ENCODE results near the gene TSSK2.

Gene TSSK2

GRCh38 chr22:19125011-19125410 is 6.1 kb upstream of the TSSK2 start:
- DNase-seq (ENCODE audit: low read depth) = no peak

DNA sequence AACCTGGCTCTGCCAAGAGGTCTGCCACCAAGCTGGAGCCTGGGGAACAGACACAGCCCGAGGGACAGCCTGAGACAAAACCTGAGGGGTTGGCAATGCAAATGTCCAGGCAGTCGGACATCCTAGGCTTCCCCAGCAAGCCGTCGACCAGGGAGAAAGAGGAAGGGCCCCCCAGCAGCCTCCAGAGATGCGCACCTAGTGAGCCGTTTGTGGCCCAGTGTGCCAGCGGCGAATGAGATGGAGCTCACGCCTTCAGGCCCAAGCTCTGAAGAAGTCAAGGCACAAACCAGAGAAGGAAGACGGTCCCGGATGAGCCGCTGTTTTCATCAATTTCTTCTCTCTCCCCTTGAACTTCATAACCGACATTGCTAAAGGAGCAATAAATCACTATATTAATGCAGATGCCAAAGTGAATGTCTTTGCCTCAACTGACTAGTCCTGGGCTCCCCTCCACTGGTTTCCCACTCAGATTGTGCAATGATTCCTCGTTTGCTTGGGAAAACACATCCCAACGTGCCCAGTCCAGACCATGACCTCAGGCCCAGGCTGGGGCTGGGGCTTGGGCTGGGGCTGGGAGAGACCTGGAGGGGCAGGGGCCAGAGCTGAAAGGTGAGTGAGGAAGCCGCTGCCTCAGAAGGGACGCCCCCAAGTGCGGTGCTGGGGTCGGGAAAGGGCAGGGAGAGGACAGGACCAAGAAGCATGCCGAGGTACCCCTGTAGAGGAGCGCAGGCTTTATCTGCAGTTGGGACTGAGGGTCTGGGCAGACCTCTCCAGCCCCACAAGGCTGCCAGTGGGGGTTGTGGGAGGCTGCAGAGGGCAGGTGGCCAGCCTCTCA is 5.4 kb upstream of the TSSK2 start:
- DNase-seq (ENCODE audit: low read depth) = no peak

- DNase-seq (ENCODE audit: low read depth) = no peak
Observed at GRCh38 chr22:19126309-19127273, 4.5 kb upstream of the TSSK2 start.

- DNase-seq (ENCODE audit: low read depth) = no peak
Observed at GRCh38 chr22:19127329-19128008, 3.6 kb upstream of the TSSK2 start.

GRCh38 chr22:19128009-19128401 is 3.1 kb upstream of the TSSK2 start:
- no peak for DNase-seq (ENCODE audit: low read depth)

DNA sequence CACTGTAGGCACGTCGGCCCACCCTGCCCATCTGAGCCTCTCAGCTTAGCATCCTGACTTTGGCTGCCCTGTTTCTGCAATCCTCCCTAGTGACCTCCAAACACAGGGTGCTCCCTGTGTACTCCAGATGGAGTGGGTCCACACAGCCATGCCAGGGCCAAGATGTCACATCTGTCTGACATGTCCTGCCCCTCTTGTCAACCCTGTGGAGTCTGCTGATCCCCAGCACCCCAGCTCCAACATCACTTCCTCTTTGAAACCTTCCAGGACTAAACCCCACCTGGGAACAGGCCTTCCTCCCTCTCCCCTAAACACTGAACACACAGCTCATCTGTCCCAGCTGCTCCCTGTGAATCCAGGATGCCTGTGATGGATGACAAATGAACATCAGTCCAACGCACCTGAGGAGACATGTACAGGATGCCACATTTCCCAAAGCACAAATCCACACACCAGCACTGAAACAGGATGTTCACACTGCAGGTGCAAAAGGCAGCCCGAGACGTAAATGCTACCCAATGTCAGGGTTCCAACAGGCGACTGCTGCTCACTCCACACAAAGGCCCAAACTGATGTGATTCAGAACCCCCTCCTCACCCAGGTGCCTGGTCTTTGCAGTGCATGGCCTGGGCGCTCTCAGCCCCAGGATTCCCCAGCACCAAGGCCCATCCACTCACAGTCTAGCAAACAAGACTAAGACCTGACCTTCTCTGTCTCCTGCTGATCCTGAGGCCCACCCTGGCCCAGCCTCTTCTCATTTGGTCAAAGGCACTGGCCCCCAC is 2.0 kb upstream of the TSSK2 start:
- DNase-seq (ENCODE audit: low read depth) = no peak

DNA sequence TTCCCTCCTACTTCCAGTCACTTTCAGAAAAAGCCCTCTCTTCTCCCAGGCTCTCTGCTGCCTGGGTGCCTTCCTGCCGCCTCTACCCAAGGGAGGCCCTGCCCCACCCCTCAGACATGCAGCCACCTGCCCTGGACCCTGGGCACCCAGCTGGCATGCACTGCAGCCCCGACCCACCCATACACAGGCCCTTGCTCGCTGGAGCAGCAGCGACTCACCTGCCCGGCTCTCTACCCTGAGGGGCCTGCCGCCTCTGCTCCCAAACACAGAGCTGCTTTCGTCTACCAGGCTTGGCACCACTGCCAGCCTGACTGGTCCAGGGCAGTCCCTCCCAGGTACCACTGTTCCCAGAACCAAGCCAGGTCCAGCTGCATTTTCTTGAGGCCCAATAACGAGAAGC is 1.2 kb upstream of the TSSK2 start:
- no peak for DNase-seq (ENCODE audit: low read depth)

DNA sequence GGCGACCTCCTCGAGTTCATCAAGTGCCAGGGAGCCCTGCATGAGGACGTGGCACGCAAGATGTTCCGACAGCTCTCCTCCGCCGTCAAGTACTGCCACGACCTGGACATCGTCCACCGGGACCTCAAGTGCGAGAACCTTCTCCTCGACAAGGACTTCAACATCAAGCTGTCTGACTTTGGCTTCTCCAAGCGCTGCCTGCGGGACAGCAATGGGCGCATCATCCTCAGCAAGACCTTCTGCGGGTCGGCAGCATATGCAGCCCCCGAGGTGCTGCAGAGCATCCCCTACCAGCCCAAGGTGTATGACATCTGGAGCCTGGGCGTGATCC is 542 bp downstream of the TSSK2 start:
- DNase-seq (ENCODE audit: low read depth) = no peak

GRCh38 chr22:19132153-19132552 is 1.0 kb downstream of the TSSK2 start:
- DNase-seq (ENCODE audit: low read depth) = no peak

GRCh38 chr22:19132693-19133400 is 1.7 kb downstream of the TSSK2 start:
- no peak for DNase-seq (ENCODE audit: low read depth)

GRCh38 chr22:19133561-19133960 is 2.5 kb downstream of the TSSK2 start:
- DNase-seq (ENCODE audit: low read depth) = no peak

GRCh38 chr22:19134176-19134831 is 3.2 kb downstream of the TSSK2 start:
- no peak for DNase-seq (ENCODE audit: low read depth)

- no peak for DNase-seq (ENCODE audit: low read depth)
Observed at GRCh38 chr22:19134874-19135273, 3.8 kb downstream of the TSSK2 start.

DNA sequence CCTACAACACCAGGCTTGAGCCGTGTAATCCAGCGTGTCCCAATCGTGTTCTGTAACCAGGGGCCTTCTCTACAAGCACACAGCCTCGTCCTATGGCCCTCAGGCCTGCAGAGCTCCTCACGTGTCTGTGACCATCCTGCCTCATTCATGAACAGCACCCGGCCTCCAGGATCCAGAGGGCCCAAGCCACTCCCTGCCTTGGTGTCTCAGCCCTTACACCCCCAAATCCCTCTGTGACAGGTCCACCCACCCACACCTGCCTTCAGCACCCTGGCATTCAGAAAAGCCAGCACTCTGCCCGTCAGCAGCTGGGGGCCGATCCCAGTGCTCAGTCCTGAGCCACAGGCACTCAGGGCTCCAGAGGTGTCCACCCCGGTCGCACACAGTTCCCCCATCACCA is 5.8 kb downstream of the TSSK2 start:
- no peak for DNase-seq (ENCODE audit: low read depth)

DNA sequence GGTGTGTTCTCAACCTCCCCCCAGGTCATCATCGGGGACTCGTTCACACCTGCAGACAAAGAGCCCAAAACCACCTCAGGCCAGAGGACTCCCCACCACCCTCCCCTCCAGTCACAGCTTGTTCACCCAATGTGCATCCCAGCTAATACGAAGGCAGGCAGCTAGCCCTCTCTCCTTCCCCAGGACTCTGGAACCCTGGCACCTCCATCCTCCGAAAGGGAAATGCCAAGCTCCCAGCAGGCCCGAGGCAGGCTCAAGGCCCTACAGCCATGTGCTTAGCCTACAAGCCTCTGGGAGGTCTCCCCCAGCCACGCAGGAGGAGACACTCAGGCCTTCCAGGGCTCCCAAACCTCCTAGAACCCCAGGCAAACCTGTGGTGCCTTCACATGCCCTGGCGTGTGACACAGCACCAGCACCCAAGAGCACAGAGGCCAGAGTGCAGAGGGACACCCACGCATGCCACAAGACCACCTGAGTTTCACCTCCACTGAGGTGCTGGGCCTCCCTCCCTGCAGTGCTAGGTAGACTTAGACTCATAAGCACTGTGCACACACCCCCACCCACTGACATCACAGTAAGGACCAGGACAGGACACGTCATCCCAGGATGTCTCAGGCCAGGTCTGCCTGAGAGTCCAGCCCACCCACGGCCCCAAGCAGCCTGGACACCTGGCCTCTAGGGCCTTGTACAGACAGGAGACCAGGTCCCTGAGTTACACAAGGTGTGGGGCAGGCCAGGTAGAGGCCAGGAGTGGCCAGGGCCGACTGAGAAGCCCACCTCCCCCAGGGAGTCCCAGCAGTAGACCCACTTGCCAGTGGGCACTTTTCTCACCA is 6.5 kb downstream of the TSSK2 start:
- no peak for DNase-seq (ENCODE audit: low read depth)

DNA sequence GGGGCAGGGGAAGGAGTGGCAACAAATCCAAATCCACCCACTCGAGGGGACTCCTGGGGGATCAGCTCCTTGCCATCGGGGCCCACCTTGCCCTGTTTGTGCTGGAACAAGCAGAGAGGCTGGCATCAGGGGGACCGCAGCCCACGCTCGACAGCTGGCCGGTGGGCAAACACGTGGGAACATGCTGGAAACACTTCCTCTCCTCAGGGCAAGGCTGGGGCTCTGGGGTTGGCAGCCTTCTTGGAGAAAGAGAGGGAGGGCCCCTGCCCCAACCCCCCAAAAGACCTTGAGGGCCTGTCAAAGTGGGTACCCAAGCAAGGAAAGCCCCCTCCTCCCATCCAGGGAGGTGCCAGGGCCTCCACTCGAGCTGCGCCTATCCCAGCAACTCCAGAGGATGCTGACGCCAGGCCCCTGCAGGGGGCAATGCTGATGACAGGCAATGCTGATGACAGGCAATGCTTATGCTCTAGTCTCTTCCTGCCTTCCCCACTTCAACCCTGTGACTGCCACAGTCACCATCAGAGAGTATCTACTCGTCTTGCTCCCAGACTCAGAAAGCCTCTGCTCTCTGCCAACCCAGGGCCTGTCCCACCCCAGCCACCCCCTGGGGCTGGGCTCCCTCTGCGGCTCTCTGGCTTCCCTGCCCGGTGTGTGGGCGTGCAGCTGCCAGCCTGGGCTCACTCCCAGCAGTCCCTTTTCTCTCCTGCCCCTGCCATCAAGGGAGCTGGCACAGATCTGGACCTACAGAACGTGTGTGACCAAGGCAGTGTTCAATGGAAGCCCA is 7.3 kb downstream of the TSSK2 start:
- no peak for DNase-seq (ENCODE audit: low read depth)

- DNase-seq (ENCODE audit: low read depth) = no peak
Observed at GRCh38 chr22:19139001-19139356, 7.9 kb downstream of the TSSK2 start.

DNA sequence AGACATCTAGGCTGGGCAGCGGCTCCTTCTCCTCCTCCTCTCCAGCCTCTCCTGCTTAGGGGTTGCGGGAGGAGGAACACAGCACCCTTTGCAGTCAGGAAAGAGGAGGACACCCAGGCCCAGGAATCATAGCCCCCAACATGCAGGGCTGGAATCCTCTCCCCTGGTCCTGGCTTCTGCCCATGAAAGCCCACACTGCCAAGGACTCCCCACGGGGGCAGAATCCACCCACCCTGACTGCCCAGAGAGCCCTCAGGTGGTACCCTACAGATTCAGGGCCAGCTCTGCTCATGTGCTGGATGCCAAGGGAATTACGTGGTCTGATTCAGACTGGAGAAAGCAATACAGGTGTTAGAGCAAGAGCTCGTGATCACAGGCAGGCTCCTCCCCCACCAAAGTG is 8.9 kb downstream of the TSSK2 start:
- DNase-seq (ENCODE audit: low read depth) = no peak

GRCh38 chr22:19142394-19142793 is 11.3 kb downstream of the TSSK2 start:
- no peak for DNase-seq (ENCODE audit: low read depth)
